ENCODE data around the gene ASF1B.

ASF1B gene

DNA sequence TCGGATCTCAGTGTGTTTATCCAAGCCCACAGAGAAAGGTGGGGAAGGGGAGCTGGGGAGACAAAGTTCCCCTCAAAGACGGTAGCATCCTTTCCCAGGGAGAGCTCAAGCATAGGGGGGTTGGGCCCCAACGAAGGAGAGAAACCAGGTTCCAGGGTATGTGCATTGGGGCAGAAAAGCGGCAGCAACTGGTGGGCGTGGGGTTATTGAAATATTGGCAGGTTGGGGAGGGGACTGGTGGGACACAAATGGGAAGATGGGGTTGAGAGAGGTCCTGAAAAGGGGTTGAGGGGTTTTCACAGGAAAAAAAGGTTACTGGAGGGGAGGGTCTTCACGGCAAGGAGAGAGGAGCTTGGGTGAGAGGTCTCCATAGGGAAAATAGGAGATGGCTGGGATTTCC, 1.0 kb downstream of the ASF1B start:
- DNase-seq (ENCODE audit: insufficient read length, low spot score), result no peak
- TF ChIP-seq, protein P1, sequence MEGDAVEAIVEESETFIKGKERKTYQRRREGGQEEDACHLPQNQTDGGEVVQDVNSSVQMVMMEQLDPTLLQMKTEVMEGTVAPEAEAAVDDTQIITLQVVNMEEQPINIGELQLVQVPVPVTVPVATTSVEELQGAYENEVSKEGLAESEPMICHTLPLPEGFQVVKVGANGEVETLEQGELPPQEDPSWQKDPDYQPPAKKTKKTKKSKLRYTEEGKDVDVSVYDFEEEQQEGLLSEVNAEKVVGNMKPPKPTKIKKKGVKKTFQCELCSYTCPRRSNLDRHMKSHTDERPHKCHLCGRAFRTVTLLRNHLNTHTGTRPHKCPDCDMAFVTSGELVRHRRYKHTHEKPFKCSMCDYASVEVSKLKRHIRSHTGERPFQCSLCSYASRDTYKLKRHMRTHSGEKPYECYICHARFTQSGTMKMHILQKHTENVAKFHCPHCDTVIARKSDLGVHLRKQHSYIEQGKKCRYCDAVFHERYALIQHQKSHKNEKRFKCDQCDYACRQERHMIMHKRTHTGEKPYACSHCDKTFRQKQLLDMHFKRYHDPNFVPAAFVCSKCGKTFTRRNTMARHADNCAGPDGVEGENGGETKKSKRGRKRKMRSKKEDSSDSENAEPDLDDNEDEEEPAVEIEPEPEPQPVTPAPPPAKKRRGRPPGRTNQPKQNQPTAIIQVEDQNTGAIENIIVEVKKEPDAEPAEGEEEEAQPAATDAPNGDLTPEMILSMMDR (IDR thresholded peaks at IDR 0.05; ENCODE audit: insufficient read depth, missing control alignments), result no peak
- FAIRE-seq, result no peak

GRCh38 chr19:14127929-14128509, 8.4 kb downstream of the ASF1B start:
- FAIRE-seq (no peak), DNase-seq (ENCODE audit: insufficient read length, low spot score) (no peak)
- TF ChIP-seq, protein P1 (IDR thresholded peaks at IDR 0.05; ENCODE audit: insufficient read depth, missing control alignments), result no peak

DNA sequence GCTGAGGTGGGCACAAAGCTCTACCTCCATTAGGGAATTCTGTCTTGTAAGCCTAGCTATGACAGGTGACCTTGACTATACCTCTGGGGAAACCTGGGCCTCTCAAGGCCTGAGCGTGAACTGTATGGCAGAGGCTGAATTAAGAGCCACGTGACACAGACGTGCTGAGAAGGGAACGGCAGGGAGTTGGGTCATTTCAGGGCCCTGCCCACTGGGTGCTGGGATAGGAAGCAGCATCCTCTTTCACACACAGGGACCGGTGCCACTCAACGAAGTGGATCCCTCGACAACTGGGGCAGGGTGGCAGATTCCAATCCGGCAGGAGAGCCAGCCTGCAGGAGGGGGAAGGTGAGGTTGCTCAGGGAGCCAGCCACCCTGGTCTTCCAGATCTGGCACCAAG, 9.2 kb downstream of the ASF1B start:
- DNase-seq (ENCODE audit: insufficient read length, low spot score) (no peak), FAIRE-seq (no peak)
- TF ChIP-seq, protein P1 (IDR thresholded peaks at IDR 0.05; ENCODE audit: insufficient read depth, missing control alignments), result no peak

- FAIRE-seq (no peak), DNase-seq (ENCODE audit: insufficient read length, low spot score) (no peak)
- TF ChIP-seq, protein P1 (IDR thresholded peaks at IDR 0.05; ENCODE audit: insufficient read depth, missing control alignments), result no peak
Observed at GRCh38 chr19:14122924-14123323, 13.5 kb downstream of the ASF1B start.

- DNase-seq (ENCODE audit: insufficient read length, low spot score) (no peak), FAIRE-seq (no peak)
Observed at GRCh38 chr19:14120497-14120780, 15.9 kb downstream of the ASF1B start.

GRCh38 chr19:14119644-14120496, 16.5 kb downstream of the ASF1B start:
- no peak for FAIRE-seq
- TF ChIP-seq, protein P1 (IDR thresholded peaks at IDR 0.05; ENCODE audit: insufficient read depth, missing control alignments), result no peak

More at GRCh38 chr19:14120497-14120780, 15.9 kb downstream of the ASF1B start:
- TF ChIP-seq, protein P1 (IDR thresholded peaks at IDR 0.05; ENCODE audit: insufficient read depth, missing control alignments), result no peak

GRCh38 chr19:14119146-14119545, 17.2 kb downstream of the ASF1B start:
- DNase-seq (ENCODE audit: insufficient read length, low spot score), result no peak
- TF ChIP-seq, protein P1 (IDR thresholded peaks at IDR 0.05; ENCODE audit: insufficient read depth, missing control alignments), result no peak

More at GRCh38 chr19:14119644-14120496, 16.5 kb downstream of the ASF1B start:
- no peak for DNase-seq (ENCODE audit: insufficient read length, low spot score)

More at GRCh38 chr19:14119146-14119545, 17.2 kb downstream of the ASF1B start:
- FAIRE-seq, result no peak

Data from D721Med (cell line).